ENCODE data around the gene DDX17.
"Not testable (repeated sequence)": the region's sequence is repeated elsewhere in the genome, so short reads cannot be mapped to it uniquely, and the experiment has no call there.

The DDX17 gene

DNA sequence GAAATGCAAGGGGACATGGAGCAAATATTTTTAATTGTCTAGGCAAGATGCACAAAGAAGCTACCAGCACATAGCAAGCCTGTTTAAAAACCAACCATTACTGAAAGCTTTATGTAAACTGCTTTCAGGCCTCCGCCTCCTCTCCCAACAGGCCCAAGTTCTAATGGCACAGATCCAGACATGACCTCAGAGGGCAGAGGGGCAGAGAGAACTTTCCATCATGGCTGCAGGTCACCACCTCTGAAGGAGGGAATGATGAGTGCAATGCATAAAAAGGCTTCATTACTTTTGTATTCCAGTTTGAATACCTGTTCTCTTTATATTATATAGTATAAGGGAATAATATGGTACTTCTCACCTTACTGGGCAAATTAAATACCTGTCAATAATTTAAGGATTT lies 15.2 kb downstream of the DDX17 start:
- no peak for DNase-seq

DNA sequence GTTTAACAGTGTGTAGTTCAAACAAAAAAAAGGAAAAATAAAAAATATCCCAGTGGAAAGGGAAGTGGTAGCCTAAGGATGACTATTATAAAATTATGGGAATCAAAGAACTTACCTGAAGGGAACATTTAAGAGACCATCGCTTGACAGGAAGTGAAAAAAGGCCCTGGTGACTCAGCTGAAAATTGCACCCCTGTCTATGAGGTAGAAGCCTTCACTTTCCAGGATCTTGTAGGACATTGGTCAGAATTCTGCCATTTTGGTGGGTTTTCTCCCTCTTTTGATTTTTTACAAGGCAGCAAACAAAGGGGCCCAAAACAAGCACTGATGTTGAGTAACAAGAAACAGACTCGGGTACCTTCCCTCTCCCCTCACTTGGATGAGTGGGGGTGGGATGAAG lies 15.6 kb downstream of the DDX17 start:
- no peak for DNase-seq

DNA sequence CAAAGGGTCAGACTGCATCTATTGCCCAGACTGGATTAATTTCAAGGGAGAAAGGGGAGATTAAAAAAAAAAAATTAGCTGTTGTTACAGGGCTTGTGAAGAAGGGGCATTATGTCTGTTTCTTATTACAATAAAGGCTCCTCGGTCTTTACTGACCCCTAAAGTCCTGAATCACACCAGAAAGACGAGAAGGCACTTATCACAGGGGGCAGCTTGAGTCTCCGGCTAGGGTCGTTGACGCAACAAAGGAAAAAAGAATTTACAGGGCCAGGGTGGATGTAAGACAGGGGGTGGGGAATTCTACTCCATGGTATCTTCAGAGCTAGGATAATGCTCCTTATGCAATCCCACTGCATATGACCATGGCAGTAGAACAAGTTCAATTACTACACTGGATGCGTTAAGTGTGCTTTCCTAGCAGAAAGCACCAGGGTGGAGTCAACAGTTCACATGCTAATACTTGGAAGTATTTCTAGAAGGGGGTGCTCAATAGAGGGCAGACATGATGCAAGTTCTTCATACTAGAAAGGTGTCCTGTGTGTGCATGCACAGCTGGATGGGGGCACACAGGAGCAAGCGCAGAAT lies 16.5 kb downstream of the DDX17 start:
- no peak for DNase-seq

DNA sequence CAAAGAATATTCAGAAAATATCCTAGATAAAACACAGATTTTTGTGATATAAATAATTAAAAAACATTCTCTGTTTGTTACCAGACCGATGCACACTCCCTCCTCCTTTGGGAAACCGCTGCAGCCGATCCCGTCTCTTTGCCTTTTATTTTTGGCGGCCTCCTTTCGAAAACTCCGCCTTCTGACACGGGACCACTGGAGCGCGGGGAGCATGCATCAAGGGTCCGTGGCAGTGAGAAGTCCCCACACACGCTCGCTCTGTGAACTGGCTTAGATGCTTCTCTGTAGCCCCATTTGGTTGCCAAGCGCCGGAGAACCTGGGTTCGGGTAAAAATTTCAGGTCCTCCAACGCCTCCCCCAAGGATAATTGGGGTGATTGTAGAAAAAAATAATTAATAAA lies 17.0 kb downstream of the DDX17 start:
- no peak for DNase-seq

DNA sequence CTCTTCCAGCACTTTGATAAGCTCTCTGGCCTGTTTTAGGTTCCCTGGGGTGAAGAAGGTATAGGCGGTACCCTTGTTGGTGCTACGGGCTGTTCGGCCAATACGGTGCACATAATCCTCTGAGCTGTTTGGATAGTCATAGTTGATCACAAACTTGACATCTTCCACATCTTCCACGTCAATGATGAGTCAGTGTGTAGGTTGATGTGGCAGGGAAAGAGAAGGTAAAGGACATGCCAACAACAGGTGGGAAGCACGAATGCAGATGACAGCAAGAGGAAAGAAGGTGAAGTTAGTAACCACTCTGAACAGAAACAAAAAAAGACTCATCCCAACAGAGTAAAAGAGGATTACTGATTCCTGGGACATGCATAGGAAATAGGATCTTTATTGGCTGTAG lies 18.2 kb downstream of the DDX17 start:
- DNase-seq = no peak

DNA sequence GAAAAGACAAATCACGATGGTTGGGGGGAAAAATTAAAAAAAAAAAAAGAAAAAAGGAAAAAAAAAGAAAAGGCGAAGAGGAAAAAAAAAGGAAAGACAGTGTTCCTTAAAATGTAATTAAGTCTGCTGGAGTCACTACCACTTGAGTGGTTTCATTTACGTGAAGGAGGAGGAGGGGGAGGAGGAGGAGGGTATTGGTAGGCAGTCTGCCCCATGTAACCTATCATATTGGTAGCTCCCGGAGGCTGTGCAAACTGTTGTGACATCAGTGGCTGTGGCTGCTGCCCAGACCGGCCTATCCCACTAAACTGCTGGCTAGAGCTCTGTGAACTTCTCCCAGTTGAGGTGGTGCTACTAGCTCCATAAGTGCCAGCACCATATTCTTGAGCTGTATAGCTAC lies 20.3 kb downstream of the DDX17 start:
- DNase-seq = no peak

DNA sequence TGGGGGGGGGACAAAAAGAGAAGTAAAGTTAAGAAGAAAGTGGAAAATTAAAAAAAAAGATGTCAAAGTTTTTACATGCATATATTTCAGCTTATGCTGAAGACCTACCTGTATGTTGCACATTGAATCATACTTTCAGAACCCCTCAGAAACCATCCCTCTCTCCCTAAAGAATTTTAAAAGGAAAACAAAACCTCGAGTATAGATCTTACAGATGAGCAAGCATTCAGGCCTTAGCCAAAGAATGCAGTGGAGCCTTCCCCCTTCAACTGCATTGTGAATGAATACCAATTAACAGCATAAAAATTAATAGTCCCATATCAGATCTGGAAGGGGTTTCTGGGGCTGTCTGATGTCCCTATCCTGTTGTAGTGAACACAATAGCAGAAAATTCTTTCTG lies 21.9 kb downstream of the DDX17 start:
- DNase-seq = no peak

DNA sequence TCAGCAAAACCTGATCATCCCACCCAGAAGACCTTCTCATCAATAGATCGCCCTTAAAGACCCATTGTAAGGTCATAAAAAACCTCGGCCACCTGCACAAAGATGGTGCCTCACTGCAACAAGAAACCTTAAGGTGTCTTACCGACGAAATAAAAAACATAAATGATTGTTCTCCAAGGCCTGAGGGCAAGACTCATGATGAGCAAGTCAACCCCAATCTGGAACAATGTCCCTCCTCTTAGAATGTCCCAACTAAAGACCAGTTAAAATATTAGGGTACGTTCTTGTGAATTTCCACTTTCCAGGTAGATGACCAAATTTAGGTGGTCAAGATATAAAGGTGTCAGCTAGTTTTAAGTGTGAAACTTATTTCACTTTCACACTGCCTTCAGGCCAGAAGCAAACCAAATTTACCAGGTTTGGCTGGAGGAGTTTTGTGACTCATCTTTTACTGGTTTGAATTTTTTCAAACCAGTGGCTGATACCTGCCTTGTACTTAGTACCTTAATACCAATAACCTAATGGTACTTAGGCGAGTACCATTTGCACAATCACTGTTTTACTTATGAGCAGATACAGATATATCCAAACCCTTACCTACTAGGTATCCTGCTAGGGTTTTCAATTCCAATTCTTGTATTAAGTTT lies 23.3 kb downstream of the DDX17 start:
- no peak for DNase-seq

DNA sequence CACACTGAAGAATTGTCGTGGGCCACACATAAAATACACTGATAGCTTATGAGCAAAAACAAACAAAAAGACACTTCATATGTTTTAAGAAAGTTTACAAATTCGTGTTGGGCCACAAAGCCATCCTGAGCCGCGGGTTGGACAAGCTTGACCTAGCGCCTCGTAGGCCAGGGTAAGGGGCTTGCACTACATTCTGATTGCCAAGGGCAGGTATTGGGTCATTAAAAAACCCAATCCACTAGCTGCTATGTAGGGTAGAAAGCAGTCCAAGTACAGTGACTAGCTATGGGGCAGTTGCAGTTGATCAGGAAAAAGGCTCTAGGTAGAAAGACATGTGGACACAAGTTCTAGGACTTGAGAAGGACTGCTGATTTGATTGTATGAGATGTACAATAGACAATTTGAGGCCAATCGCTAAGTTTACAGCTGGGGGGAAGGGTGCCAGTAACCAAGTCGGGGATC lies 24.2 kb downstream of the DDX17 start:
- no peak for DNase-seq

DNA sequence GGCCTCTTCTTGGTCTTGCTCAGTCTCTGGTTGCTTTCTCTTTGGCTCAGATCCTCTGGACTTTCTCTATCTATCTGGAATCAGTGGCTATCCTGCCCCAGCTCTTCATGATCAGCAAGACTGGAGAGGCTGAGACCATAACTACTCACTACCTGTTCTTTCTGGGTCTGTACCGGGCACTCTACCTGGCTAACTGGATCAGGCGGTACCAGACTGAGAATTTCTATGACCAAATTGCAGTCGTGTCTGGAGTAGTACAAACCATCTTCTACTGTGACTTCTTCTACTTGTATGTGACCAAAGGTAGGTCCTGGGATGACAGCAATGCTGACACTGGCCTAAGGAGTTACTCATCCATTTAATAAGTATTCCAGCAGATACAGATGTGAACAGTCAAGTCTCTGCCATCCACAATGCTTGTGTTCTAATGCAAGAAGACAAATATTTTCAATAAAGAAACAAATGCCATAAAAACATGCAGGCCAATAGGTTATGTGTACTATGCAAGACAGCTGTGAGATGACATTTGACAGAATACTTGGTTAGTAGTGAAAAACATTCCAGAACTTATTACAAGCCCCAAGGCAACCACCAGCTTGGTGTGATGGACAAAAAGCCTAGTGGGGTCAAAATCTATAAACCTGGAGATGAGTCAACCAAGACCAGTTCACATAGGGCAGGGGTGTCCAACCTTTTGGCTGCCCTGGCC lies 24.8 kb downstream of the DDX17 start:
- DNase-seq = no peak

DNA sequence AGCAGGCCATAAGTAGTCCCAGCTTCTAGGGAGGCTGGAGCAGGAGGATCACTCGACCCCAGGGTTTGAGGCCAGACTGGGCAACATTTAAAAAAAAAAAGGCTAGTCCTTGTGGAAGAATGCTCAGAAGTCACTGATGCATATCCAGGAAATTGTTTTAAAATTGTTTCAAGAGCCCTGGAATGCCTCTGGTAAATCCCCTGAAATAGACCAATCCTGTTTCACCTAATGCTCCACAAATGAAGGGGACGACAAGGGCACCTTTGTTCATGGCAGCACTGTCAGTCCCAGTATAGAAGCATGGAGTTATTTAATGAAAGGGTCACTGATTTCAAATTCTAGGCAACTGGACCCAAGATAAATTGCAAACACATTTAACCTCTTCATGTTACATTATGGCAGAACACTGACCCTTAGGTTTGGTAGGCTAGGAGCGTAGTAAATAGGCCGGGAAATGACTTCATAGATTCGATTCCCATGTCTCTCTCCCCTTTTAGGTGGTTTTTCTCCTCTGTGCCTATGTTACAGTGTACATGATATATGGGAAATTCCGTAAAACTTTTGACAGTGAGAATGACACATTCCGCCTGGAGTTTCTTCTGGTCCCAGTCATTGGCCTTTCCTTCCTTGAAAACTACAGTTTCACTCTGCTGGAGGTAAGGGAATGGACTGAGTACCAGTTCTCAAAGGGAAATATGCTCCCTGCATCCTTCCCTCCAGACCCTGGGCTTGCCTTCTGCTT lies 26.8 kb downstream of the DDX17 start:
- no peak for DNase-seq

DNA sequence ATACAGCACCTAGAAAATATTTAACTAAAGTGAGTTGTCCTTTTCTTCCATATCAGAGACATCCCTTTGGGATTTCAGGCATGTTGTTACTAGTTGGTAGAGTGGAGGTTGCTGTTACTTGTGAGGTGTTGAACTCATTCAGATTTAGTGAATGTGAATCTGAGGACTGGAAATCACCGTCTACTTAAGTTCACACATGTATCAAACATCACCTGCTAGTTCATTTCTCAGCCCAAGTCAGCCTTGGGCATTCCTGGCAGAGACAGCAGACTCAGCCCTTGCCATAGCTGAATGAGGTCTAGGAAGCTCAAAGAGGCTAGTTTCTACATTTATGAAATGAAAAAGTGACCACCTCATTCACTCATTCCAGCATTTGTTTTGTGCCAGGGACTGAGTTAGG lies 28.5 kb downstream of the DDX17 start:
- DNase-seq = no peak

DNA sequence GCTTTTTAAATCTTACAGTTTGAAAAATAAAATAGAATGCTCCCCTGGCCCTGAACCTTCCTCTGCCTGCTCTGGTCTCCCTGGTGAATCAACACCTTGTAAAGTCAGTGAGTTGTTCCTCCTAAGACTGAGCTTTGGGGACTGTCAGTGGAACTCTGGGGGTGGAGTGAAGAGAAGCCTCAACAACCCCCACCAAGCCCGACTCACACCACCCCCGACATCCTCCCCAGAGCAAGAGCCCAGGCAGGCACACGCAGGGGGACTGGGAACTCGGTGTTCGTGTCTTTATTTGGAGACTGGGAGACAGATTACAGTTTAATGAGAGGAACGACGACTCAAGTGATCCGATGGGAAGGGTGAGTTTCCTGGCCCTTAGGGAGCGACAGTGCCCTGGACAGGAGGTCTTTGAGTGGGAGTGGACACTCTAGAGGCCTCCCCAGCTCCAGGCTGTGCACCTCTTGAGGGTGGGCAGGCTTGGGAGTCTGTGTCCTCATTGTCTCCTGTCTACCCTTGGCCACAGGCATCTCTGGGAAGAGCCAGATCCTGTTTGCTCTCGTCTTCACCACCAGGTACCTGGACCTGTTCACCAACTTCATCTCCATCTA lies 32.0 kb downstream of the DDX17 start:
- no peak for DNase-seq

DNA sequence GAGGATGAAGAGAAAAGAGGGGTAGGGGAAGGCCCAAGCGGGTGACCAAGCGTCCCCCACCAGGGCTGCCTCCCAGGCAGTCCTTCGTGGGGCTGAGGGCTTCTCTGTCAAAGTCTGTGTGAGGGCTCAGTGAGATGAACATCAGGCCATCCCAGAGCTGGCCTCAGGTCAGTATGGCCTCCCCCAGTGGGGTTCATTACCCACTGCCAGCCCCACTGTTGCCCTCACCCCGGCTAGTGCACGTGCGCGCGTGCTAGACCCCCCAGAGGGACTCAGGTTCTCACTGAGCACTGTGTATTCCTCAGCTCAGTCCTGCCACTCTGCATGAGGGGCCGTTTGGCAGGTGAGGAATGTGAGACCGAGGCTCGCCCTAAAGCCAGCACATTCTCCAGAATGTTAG lies 34.9 kb downstream of the DDX17 start:
- DNase-seq = no peak

DNA sequence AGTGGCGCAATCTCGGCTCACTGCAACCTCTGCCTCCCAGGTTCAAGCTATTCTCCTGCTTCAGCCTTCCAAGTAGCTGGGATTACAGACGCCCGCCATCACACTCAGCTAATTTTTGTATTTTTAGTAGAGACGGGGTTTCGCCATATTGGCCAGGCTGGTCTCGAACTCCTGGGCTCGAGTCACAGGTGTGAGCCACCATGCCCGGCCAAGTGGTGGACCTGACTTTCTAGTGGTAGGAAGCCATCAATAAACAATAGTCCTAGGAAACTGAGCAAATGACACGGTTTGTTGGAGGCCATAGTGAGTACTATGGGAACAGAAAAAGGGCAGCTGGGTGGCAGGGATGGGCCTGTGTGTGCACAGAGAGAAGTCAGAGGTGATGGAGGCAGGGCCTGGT lies 35.9 kb downstream of the DDX17 start:
- DNase-seq = not testable (repeated sequence)

DNA sequence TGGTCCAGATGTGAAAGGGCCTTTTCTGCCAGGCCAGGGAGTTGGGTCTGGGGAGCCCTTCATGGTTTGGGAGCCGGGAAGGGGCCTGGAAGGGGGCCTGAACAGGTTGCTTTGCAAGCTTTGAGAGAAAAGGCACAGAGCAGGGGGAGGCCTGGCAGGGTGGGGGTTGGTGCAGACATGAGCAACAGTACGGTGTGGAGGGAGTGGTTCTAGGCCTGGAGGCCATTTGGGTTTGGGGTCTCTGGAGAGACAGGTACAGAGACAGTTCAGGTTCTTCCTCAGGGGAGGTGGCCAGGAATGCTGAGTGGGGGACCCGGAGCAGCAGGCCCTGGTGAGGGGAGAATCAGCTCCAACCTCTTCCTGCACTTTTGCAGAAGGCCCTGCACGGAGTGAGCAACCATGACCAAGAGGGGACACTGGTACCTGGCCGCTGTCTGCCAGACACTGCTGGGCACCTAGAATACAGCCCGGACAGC lies 36.8 kb downstream of the DDX17 start:
- DNase-seq = no peak

DNA sequence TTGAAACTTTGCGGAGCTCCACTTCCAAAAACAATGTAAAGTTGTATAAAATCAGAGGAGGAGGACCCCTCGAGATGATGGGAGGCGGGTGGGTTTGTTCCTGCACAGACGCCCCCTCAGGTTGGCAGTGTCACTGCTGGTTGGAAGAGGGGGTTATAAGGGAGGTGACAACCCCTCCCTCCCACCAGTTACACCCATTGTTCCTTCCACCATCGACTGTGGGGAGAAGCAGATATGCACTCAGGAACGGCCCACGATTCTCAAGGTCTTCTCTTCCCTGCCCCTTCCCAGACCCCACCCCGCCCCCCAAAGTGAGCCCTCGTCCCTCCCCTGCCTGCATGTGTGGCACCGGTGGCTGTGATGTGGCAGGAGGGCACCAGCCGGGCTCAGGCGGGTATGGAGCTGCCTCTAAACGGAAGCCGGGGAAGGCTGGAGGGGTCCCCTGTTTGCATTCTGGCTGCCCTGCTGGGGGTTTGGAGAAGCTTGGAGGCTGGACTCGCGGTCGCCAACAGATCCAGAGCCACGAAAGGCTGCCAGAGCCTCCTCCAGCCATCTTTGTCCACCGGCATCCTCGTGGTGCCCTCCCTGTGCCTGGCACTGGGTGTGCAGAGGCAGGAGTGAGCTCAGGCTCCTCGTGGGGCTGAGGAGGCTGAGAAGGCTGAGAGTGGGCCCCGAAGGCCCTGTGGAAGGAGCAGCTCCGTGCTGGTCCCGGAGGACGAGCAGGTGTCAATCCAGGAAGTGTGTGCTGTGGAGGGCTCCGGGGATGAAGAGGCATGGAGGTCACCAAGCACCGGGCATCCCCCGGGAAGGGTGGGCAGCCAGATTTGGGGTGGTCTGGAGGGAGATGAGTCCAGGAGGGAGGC lies 37.4 kb downstream of the DDX17 start:
- no peak for DNase-seq

DNA sequence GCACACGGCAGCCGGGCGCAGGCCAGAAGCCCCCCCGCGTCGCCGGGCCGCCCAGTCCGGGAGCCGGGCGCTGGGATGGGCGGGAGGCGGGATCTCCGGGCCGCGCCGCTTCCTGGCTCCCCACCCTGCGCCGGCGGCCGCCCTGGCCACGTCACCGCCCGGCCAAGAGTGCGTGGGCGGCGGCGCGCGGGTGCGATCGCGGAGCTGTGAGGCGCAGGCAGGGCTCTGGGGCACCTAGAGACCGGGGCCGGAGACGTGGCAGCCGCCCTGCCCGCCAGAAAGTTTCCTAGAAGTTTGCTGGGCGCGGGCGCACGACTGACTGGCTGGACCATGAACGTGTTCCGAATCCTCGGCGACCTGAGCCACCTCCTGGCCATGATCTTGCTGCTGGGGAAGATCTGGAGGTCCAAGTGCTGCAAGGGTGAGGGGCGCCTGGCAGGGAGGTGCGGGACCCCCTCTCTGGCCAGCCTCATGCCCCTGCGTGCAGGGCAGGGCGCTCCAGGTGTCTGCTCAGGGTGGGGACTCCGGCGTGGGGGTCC lies 38.1 kb downstream of the DDX17 start, which contains the start of gene KDELR3:
TSS of gene KDELR3 (plus strand) at position 193 of the 539 bp plus-strand sequence. CDS start at position 331, 138 bp downstream.
- DNase-seq = no peak

DNA sequence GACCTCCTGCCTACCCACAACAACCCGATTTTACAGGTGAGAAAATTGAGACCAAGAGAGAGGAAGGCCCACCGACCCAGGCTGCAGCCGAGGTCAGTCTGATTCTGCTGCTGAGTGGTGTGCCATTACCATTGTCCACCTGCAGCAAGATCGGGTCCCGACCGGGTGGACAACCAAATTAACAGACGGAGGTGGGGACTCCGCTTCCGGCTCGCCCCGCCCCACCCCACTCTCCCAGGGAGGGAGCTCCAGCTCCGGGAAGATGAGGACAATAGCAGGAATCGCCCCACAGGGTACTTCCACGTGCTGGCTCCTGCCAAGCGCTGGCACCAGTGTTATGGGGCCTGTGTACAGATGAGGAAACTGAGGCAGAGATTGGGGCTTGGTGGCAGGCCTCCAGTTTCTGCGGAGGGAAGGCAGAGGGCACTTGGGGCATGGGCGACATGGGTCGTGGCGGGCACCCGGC lies 38.6 kb downstream of the DDX17 start:
- no peak for DNase-seq

DNA sequence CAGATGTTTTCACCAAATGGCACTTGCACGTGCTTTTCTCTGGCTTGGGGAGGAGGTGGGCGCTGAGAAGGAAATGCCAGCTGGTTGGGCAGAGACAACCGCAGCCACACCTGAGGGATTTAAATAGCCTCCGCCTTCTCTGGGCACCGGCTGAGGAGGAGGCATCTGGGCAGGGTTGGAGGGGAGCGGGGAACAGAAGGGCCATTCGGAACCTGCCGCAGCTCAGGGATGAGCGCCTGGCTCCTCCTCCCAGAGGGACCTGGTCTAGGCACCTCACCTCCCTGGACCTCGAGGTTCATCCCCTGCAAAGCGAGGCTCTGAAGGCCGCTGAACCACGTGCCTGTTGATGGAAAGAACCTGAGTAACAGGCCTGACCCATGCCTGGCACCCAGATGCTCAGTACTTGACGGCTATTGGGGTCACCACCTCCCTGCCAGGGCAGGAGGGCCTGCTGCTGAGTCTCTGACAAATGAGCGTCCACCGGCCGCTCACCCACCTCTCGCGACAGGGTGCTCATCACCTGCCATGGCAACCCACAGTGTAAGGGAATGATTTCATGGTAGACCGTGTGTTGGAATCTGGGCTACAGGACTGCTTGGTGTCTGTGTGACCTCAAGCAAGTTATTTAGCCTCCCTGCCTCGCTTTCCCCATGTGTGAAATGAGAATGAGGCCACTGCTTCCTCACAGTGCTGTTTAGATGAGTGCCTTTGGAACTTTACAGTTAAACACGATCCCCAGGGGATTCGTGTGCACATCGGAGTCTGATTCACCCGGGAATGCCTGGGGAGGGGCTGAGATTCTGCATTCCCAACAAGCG lies 40.2 kb downstream of the DDX17 start:
- no peak for DNase-seq

Measured in NCI-H1436 treated with DMSO at 0.1 percent for 48 hours (cell line).